HS-27A (cell line): ENCODE data around the gene RSBN1L.
"Not testable (repeated sequence)": the region's sequence is repeated elsewhere in the genome, so short reads cannot be mapped to it uniquely, and the experiment has no call there.

ENCODE experiments used
- DNase-seq: peaks from one replicate; pipeline ENCODE4 v3.0.0-alpha.2; 2012; ENCODE audit warnings: low read depth, missing footprints

Gene RSBN1L

DNA sequence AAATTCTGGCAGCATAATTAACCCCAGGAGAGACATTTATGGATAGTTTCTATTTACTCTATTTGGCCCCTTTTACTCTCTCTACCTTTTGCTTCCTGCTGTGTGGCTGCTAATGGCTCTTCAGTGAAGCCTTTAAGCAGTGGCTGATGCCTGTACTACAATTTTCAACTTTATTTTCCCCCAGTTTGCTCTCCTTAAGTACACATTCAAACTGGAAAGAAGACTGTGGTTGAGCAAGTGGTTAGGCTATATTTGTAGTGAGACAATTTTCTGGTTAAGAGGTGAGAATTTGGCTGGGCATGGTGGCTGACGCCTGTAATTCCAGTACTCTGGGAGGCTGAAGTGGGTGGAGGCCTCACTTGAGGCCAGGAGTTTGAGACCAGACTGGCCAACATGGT is 8.5 kb upstream of the RSBN1L start:
- DNase-seq: no peak

DNA sequence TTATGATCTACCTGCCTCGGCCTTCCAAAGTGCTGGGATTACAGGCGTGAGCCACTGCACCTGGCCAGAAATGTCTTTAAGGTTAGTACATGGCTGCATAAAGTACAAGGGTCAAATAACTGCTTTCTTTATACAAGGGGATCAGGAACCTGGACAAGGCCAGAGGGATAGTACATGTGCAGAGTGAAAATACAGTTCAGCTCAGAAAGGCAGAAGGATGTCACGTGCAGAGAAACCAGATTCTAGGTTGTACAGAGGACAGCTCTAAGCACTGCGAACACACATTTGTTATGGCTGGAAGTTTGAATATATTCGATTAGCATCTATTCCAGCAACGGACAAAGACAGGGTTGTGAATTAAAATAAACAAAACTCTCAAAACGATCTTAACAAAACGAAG is 6.0 kb upstream of the RSBN1L start:
- no peak for DNase-seq

DNA sequence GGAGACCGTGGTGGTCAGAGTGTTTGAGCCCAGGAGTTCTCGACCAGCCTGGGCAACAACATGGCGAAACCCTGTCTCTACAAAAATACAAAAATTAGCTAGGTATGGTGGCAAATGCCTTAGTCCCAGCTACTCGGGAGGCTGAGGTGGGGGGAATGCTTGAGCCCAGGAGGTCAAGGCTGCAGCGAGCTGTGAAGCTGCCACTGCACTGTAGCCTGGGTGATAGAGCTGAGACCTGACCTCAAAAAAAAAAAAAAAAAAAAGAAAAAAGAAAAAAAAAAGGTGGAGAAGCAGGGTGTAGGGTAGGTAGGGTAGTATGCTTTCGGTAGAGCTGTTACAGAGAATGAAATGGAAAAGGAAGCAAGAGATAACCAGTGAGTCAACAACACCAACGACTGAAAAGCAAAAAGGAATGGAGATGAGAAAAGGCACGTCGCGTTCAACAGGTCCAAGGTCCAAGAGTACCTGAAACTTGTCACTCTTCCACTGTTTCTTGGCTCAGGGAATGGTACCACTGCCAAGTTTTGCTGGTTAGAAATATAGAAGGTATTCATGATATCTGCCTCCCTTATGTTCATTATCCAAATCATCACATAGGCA is 4.3 kb upstream of the RSBN1L start:
- no peak for DNase-seq

DNA sequence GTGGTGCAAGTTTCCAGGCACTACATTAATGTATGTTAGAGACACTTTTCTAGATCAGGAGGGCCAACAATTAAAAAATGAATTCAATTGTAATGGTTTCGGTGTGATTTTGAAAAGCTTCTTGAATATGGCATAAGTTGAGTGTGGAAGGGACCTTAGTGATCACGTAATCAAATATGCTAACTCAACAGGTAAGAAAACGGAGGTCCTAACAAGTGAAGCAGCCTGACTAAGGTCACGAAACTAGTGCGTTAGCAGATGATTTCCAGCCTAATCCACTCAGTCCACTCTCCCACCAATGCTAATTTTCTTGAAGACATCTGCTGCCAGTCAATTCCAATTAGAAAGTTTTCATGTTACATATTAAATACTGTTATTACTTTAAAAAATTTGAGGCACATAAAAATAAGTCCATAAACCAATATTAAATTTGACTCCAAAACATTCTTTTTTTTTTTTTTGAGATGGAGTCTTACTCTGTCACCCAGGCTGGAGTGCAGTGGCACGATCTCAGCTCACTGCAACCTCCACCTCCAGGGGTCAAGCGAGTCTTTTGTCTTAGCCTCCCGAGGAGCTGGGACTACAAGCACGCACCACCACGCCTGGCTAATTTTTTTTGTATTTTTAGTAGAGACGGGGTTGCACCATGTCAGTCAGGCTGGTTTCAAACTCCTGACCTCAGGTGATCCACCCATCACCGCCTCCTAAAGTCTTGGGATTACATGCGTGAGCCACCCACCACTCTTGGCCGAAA is 2.3 kb upstream of the RSBN1L start:
- no peak for DNase-seq

DNA sequence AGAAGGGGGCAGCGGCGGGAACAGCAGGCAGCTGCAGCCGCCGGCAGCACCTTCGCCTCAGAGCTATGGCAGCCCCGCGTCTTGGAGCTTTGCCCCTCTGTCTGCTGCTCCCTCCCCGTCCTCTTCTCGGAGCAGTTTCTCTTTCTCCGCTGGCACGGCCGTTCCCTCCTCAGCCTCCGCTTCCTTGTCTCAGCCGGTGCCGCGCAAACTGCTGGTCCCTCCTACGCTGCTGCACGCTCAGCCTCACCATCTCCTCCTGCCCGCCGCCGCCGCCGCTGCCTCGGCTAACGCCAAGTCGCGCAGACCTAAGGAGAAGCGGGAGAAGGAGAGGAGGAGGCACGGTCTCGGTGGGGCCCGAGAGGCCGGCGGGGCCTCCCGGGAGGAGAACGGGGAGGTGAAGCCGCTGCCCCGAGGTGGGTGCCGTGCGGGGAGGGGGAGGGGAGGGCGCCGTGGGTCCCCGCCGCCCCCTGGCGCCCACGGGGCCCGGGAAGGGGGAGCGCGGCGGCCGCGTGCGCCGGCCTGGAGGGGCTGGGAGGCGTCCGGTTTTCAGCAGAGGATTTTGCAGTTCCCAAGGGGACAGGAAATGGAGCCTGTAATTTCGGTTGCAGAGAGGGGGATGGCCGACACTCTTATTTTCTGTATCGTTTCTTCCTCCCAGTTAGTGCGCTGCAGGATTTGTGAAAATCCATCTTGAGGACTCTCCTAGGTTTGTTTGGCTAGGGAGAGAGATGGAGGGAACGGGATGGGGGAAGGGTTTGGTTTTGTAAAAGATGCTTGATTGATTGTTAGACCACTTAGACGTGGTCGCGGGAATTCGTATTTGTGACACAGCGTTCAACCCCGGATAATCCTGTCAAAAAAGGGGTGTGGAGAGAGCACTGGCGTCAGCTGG is 630 bp downstream of the RSBN1L start:
- DNase-seq: peak; percentile 50

DNA sequence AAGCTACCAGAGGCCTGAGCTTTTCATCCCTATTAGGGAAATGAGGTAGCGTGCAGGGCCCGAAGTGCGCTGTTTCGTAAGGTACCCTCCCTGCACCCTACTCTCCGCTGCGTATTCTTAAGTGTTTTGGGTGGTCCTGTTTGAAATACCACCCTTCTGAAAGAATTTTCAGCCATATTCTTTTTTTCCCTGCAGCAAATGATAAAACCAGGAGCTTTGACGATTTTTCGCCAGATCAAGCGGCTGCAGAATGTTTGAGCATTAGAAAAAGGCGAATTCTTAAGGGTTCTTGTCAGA is 1.2 kb downstream of the RSBN1L start:
- no peak for DNase-seq

DNA sequence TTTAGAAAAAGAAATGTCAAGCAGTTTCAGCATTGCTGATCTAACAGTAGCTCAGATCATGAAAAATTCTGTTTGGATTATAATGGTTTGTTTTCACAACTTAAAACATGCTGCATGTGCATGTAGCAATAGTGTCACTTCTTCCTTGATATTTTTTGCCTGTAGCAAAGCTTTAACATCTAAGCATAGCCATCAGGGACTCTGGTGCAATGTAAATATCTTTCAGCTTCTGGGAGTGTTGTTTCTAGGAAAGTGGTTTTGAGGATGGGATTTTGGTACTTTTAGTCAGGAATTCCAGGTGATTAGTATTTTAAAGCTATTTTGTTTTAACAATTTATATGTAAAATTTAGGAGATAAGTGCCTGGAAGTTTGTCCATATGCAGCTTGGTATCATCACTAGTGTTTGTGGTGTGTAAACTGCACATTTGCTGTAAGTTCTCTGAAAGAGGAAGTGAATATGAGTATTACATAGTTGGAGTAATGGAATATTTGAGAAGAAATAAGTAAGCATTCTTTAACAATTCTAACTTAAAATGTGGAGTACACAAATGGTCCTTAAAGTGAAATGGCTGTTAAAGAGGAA is 1.9 kb downstream of the RSBN1L start:
- no peak for DNase-seq

DNA sequence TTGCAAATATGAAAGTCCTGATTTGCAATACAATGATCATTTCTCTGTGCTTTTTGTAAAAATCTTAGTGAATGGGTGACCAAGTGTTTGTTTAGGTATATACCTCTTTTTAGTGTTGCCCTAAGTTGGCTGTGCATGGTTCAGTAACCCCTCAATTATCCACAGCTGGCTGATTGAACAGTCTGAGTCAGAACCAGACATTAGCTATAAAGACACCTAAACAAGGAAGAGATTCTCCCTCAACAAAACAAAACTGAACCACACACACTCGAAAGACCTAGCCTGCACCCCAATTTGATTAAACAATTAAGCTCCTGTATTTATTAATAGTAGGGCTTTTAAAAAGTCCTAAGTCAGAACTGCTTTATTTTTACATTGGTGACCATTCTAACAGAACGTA is 2.8 kb downstream of the RSBN1L start:
- DNase-seq: no peak

DNA sequence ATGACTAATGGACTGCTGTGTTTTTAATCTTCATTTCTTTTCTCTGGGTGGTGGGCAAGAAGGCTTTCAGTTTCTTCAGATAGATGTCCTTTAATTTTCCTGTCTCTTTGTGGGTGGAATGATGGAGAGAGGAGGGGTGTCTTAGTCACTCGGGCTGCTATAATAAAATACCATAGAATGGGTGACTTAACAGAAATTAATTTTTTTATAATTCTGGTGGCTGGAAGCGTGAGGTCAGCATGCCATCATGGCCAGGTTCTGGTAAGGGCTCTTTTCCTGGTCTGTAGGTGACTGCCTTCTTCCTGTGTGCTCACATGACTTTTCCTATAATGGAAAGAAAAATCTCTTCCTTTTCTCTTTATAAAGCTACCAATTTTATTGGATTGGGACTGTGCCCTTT is 6.3 kb downstream of the RSBN1L start:
- no peak for DNase-seq

DNA sequence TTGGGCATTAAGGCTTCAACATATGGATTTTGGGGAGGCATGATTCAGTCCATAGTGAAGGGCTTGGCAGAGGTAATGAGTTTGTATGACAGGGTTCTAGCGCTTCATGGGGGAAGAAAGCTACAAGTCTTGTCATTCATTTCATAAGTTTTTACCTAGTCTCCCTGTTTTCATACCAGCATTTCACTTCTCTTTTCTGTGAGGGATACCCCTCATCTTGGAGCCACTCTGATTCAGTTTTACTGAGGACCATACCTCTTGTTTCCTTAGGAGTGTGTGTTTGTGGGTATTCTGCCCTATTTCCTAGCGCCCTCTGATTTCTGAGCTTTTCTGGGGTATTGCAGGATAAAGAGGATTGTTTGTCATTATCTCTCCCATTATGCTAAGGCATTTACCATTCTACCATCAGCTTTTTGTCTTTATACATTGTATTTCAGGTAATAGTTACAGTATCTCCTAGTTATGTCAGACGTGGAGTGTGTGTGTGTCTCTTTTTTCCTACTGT is 6.8 kb downstream of the RSBN1L start:
- no peak for DNase-seq

DNA sequence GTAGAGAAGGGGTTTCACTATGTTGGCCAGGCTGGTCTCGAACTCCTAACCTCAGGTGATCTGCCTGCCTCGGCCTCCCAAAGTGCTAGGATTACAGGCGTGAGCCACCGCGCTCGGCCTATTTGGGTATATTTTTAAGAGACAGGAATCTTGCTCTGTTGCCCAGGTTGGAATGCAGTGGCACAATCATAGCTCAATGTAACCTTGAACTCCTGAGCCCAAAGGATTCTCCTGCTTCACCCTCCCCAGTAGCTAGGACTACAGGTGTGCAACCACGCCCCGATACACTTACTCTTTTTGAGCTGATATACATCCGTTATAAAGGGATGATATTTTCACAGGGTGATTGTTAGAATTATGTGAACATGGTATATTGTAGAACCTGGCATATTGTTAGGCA is 7.4 kb downstream of the RSBN1L start:
- DNase-seq: not testable (repeated sequence)

DNA sequence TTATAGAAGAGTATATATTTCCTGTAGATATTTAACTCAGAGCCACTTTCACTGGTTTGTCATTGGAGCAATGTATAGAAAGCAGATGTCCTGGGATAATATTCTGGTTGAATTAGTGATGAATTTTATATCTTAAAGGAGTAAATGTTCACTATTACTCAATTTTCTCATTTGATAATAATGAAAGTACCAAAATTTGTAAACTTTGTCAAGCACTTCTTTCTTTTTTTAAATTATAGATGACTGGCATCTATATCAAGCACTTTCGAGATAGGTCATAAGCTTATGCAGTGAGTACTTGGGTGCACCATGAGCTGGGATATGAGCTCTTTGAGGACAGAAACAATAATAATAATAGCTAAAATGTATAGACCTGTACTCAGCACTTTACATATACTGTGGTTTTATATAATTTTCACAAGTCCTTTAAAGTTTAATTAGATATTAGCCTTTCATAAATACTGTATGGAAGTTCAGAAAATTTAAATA is 11.3 kb downstream of the RSBN1L start:
- no peak for DNase-seq

DNA sequence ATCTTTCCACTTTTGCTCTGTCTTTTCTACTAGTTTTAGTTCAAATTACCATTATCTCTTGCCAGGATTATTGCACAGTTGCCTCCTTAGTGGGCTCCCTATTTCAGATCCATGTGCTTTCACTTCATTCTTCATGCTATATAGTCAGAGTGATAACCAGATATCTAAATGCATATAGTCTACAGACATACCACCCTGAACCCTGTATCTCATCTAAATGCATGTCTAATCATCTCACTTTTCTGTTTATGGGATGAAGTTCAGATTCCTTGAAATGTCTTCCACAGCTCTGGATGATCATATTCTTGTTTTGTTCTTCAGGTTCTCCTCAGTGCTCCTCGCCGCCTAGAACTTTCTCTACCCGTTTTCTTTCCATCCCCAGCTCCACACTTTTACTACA is 13.8 kb downstream of the RSBN1L start:
- DNase-seq: no peak

DNA sequence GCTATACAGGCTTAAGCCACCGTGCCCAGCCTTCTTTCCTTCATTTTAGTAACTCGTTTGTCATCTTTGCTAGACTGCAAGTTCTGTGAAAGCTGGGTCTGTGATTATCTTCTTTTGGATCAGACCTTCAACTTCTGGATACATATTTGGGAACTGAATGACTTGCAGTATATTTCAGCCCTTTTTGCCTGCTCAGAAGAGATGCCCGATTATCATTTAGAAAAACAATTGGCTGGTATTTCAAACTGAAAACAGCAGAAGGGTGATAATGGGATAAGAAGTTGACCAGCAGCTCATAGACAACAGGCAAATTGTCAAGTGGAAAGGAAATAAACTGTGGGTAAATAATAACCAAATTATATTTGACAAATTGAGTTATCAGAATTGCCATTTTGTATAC is 14.6 kb downstream of the RSBN1L start:
- no peak for DNase-seq

DNA sequence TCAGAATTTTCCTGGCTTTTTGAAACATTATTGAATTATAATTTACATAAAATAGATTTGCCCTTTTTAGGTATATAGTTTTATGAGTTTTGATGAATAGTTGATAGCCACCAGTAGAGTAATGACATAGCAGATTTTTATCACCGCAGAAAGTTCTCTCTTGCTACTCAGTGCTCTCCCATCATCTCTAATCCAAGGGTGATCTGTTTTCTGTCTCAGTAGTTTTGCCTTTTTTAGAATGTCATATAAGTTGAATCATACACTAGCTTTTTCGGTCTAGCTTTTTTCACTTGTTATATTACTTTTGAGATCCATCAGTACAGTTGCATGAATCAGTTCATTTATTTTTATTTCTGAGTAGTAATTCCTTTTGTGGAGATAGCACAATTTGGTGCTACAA is 17.9 kb downstream of the RSBN1L start:
- DNase-seq: no peak

DNA sequence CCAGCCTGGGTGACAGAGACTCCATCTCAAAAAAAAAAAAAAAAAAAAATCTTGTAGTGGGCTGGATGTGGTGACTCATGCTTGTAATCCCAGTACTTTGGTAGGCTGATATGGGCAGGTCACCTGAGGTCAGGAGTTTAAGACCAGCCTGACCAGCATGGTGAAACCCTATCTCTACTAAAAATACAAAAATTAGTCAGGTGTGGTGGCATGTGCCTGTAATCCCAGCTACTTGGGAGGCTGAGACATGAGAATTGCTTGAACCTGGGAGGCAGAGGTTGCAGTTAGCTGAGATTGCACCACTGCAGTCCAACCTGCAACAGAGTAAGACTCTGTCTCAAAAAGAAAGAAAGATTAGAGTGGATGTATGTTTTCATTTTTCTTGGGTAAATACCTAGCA is 18.7 kb downstream of the RSBN1L start:
- not testable (repeated sequence) for DNase-seq

DNA sequence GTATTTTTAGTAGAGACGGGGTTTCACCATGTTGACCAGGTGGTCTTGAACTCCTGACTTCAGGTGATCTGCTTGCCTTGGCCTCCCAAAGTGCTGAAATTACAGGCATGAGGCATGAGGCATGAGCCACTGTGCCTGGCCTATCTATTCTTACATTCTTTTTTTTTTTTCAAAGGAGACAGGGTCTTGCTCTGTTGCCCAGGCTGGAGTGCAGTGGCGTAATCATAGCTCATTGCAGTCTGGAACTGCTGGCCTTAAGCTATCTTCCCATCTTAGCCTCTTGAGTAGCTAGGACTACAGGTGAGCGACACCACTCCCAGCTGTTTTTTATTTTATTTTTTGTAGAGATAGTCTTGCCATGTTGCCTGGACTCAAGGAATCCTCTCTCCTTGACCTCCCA is 20.5 kb downstream of the RSBN1L start:
- no peak for DNase-seq

DNA sequence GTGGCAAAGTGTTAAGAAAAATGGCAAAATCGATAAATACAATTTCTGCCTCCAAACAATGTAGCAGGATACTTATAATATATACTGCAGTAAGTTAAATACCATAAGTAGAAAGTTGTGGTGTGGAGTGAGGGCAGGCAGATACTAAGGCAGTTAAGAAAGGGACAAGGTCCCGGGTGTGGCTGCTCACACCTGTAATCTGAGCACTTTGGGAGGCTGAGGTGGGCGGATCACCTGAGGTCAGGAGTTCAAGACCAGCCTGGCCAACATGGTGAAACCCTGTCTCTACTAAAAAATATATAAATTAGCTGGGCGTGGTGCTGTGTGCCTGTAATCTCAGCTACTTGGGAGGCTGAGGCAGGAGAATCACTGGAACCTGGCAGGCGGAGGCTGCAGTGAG is 21.3 kb downstream of the RSBN1L start:
- DNase-seq: not testable (repeated sequence)

DNA sequence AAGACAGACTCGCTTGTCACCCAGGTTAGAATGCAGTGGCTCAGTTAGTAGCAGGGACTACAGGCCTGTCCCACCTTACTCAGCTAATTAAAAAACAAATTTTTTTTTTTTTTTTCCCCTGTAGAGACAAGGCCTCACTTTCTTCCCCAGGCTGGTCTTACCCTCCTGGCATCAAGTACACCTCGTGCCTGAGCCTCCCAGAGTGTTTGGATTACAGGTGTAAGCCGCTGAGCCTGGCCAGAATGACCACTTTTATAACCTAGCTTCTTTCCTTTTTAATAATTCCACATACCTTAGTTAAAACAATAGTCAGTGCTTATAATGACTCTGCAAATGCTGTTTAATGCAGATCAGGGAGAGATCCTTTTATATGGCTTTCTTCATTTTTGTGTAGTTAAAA is 31.3 kb downstream of the RSBN1L start:
- no peak for DNase-seq

DNA sequence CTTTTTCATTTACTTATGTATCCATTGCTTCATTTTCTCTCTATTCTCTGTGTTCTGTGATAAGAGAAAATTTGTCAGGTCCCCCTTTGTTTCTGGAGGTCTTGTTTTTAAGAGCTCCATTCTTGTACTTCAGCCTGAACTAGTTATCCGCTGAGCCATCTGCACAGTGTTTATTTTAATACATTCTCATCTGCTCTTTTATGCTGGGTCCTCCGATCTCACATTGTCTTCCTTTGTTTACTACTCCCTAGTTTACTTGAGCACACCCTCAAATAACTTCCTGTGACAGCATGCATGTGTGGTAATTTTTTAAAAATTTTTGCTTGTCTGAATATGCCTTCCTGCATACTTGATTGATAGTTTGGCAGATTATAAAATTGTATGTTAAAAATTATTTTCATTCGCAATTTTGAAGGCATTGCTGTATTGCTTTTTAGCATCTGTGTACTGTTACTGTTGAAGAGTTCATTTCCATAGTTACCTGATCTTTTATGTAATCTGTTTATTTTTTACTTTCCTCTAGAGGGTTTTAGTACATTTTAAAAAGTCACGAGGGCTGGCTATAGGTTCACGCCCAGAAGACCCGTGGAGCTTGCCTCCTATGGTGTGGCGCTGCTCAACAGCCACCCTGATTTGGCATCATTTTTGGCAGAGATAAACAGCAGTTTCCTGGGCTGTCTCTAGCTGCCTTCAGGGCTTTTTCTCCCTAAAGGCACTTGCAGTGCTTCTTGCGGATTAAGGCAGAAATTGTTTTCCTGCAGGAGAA is 31.9 kb downstream of the RSBN1L start:
- no peak for DNase-seq

DNA sequence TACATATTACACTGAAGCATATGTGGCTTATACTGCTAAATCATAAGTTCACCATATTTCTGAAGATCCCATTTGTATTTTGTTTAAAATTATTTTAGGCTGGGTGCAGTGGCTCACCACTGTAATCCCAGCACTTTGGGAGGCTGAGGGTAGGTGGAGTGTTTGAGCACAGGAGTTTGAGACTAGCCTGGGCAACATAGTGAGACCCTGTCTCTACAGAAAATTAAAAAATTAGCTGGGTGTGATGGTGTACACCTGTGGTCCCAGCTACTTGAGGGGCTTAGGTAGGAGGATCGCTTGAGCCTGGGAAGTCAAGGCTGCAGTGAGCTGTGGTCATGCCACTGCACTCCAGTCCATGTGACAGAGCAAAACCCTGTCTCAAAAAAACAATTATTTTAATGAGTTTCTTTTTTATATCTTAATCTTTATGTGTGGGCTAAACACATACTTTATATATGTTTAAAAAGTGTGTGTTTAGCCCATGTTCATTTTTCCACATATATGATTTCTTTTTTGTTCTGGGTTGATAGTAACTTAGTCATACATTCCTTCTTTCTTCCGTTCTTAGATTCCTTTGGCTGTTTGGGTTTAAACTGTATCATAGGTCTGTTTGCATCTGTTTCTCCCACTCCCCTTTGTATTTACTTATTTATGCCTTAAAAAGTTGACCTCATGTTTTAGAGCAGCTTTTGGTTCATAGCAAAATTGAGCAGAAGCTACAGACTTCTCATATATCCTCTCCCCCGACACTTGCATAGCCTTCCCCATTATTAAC is 33.5 kb downstream of the RSBN1L start:
- DNase-seq: no peak
